ENCODE measurements around the gene CLTC. TPM values are rescaled to one million over a fixed set of nuclear protein-coding genes. Genes with fewer than 3 reads are reported as not detected.

Gene CLTC
- total RNA-seq, 1 experiment from 2014 or later, result 286 TPM

GRCh38 chr17:59633658-59634359, 14.1 kb downstream of the CLTC start:
- no peak for DNase-seq (ENCODE audit: low read depth)

- DNase-seq (ENCODE audit: low read depth), result no peak
These were observed 15.2 kb downstream of the CLTC start for GRCh38 chr17:59634632-59635541.

GRCh38 chr17:59637611-59638310, 18.1 kb downstream of the CLTC start:
- no peak for DNase-seq (ENCODE audit: low read depth)

GRCh38 chr17:59638553-59638952, 18.9 kb downstream of the CLTC start:
- DNase-seq (ENCODE audit: low read depth), result no peak

GRCh38 chr17:59641799-59642484, 22.2 kb downstream of the CLTC start:
- DNase-seq (ENCODE audit: low read depth), result no peak

- no peak for DNase-seq (ENCODE audit: low read depth)
These were observed 22.9 kb downstream of the CLTC start for GRCh38 chr17:59642565-59642964.

- DNase-seq (ENCODE audit: low read depth), result peak; percentile 13
These were observed 23.8 kb downstream of the CLTC start for GRCh38 chr17:59643159-59644140.

- DNase-seq (ENCODE audit: low read depth), result no peak
These were observed 27.6 kb downstream of the CLTC start for GRCh38 chr17:59647288-59647687.

GRCh38 chr17:59649886-59650285, 30.2 kb downstream of the CLTC start:
- no peak for DNase-seq (ENCODE audit: low read depth)

- DNase-seq (ENCODE audit: low read depth), result no peak
These were observed 30.9 kb downstream of the CLTC start for GRCh38 chr17:59650642-59651041.

GRCh38 chr17:59651346-59651745, 31.7 kb downstream of the CLTC start:
- DNase-seq (ENCODE audit: low read depth), result peak; percentile 62

- peak; percentile 74 for DNase-seq (ENCODE audit: low read depth)
These were observed 32.4 kb downstream of the CLTC start for GRCh38 chr17:59652119-59652518.

GRCh38 chr17:59656624-59657023, 36.9 kb downstream of the CLTC start:
- peak; percentile 62 for DNase-seq (ENCODE audit: low read depth)

GRCh38 chr17:59666235-59666634, 46.5 kb downstream of the CLTC start:
- peak; percentile 30 for DNase-seq (ENCODE audit: low read depth)

- DNase-seq (ENCODE audit: low read depth), result peak; percentile 90
These were observed 49.1 kb downstream of the CLTC start for GRCh38 chr17:59668816-59669215.

- DNase-seq (ENCODE audit: low read depth), result no peak
These were observed 49.7 kb downstream of the CLTC start for GRCh38 chr17:59669411-59669810.

GRCh38 chr17:59669944-59670343, 50.2 kb downstream of the CLTC start:
- DNase-seq (ENCODE audit: low read depth), result no peak

- DNase-seq (ENCODE audit: low read depth), result no peak
These were observed 51.7 kb downstream of the CLTC start for GRCh38 chr17:59671386-59671785.

GRCh38 chr17:59675231-59675630, 55.5 kb downstream of the CLTC start:
- DNase-seq (ENCODE audit: low read depth), result no peak

- DNase-seq (ENCODE audit: low read depth), result no peak
These were observed 57.0 kb downstream of the CLTC start for GRCh38 chr17:59676716-59677115.

- DNase-seq (ENCODE audit: low read depth), result no peak
These were observed 59.2 kb downstream of the CLTC start for GRCh38 chr17:59678918-59679317.
